Fibroblast of lung (primary cell): ENCODE measurements around the gene SYT13. TPM values are rescaled to one million over a fixed set of nuclear protein-coding genes. Genes with fewer than 3 reads are reported as not detected.

Experiments
- DNase-seq, 2 donors: peaks; one replicate each; pipeline versions ENCODE4 v3.0.0 to v3.0.0-alpha.2; 2010; ENCODE audit warnings: low read depth in 2 of 2
- H2AFZ ChIP-seq: 2 replicates; pipeline ENCODE4 v1.5.1; 2012; ENCODE audit warnings: low read length, control low read depth, inconsistent platforms
- H3K27ac ChIP-seq: 2 replicates; pipeline ENCODE4 v1.5.1; 2011; ENCODE audit warnings: low read length, control low read depth; ENCODE audit not compliant: insufficient read depth
- H3K27me3 ChIP-seq: 2 replicates; pipeline ENCODE4 v1.5.1; 2011; ENCODE audit warnings: mild to moderate bottlenecking, low read length; ENCODE audit not compliant: control insufficient read depth, insufficient read depth
- H3K36me3 ChIP-seq: 2 replicates; pipeline ENCODE4 v1.5.1; 2011; ENCODE audit warnings: low read length; ENCODE audit not compliant: control insufficient read depth, insufficient read depth
- H3K4me1 ChIP-seq: 2 replicates; pipeline ENCODE4 v1.5.1; 2011; ENCODE audit warnings: low read length; ENCODE audit not compliant: control insufficient read depth, insufficient read depth; ENCODE audit errors: extremely low read depth
- H3K4me2 ChIP-seq: 2 replicates; pipeline ENCODE4 v1.5.1; 2011; ENCODE audit warnings: low read length, control low read depth; ENCODE audit not compliant: insufficient read depth; ENCODE audit errors: extremely low read depth
- H3K4me3 ChIP-seq, 4 experiments: fragments of 200-600 bp in 1 of 4; sonication (generic) in 1 of 4; replicated peaks in 1 of 4; 2 replicates each; pipeline ENCODE4 v1.5.1; 2011 to 2016; ENCODE audit warnings: low read length in 4 of 4, low read depth in 3 of 4, mild to moderate bottlenecking in 3 of 4, control low read depth in 2 of 4, inconsistent platforms in 1 of 4, mixed read lengths in 1 of 4; ENCODE audit not compliant: insufficient read depth in 1 of 4; ENCODE audit errors: control extremely low read depth in 1 of 4
- H3K79me2 ChIP-seq: 2 replicates; pipeline ENCODE4 v1.5.1; 2012; ENCODE audit warnings: mild to moderate bottlenecking, low read length, inconsistent platforms; ENCODE audit not compliant: control insufficient read depth, insufficient read depth
- H3K9ac ChIP-seq: 2 replicates; pipeline ENCODE4 v1.5.1; 2011; ENCODE audit warnings: mild to moderate bottlenecking, low read length, control low read depth; ENCODE audit not compliant: insufficient read depth
- H3K9me3 ChIP-seq: 2 replicates; pipeline ENCODE4 v1.5.1; 2012; ENCODE audit warnings: low read depth, low read length; ENCODE audit not compliant: control insufficient read depth, insufficient read depth
- H4K20me1 ChIP-seq: 2 replicates; pipeline ENCODE4 v1.5.1; 2011; ENCODE audit warnings: low read length; ENCODE audit not compliant: control insufficient read depth, insufficient read depth; ENCODE audit errors: extremely low read depth
- CTCF ChIP-seq, 2 donors: IDR thresholded peaks in 1 of 2; conservative IDR thresholded peaks in 1 of 2; 1 replicate in 1 of 2; 2 replicates in 1 of 2; pipeline ENCODE4 v1.5.1; 2011 to 2012; ENCODE audit warnings: low read length in 2 of 2, control low read depth in 1 of 2, inconsistent platforms in 1 of 2, low read depth in 1 of 2, mild to moderate bottlenecking in 1 of 2
- EZH2 ChIP-seq: IDR thresholded peaks from 2 replicates; pipeline ENCODE4 v1.5.1; 2012; ENCODE audit warnings: low read length, control low read depth, mild to moderate bottlenecking; ENCODE audit errors: missing control alignments
- polyA plus RNA-seq, 2 donors: library from polyadenylated mRNA; depleted of rRNA in 1 of 2; stranded (reverse) in 1 of 2; unstranded in 1 of 2; fragments of >200 nt; gene quantifications; 2 replicates each; pipeline ENCODE4 v1.2.1, GENCODE V29; 2011 to 2012; ENCODE audit warnings: missing spikeins in 1 of 2
- total RNA-seq: library from RNA; depleted of rRNA; stranded (reverse); fragments of >200 nt; gene quantifications from 2 replicates; pipeline ENCODE4 v1.2.1, GENCODE V29; 2014

Gene SYT13
- total and polyA plus RNA-seq, 2 donors (not counting 1 experiment from before 2014, with no cell fraction given), result not detected

- no peak overlapping the region for H3K27ac ChIP-seq
- no peak overlapping the region for H2AFZ ChIP-seq
- TF ChIP-seq CTCF (conservative IDR thresholded peaks at IDR 0.05 in 1 of 2, IDR thresholded peaks at IDR 0.05 in 1 of 2; ENCODE audit: low read depth in 1 of 2, low read length in 2 of 2) (no peak), EZH2 (no peak)
- no peaks in the 10 kb centered on the region for H3K79me2 ChIP-seq
- H3K9ac ChIP-seq, result no peak overlapping the region
- no peaks in the 10 kb centered on the region for H4K20me1 ChIP-seq
- H3K4me3 ChIP-seq, result no peak overlapping the region
- no peaks in the 10 kb centered on the region for H3K36me3 ChIP-seq
- DNase-seq, result no peak
- H3K9me3 ChIP-seq, result no peaks in the 10 kb centered on the region
- H3K4me1 ChIP-seq, result no peaks in the 10 kb centered on the region
- no peak overlapping the region for H3K4me2 ChIP-seq
- peaks cover 4% of the 10 kb centered on the region for H3K27me3 ChIP-seq
Measured at GRCh38 chr11:45314900-45315299, 28.8 kb upstream of the SYT13 start.

GRCh38 chr11:45313171-45313865 lies 27.2 kb upstream of the SYT13 start:
- TF ChIP-seq CTCF (conservative IDR thresholded peaks at IDR 0.05 in 1 of 2, IDR thresholded peaks at IDR 0.05 in 1 of 2; ENCODE audit: low read depth in 1 of 2, low read length in 2 of 2) (no peak), EZH2 (no peak)
- Histone ChIP-seq H3K4me3 (no peak overlapping the region), H4K20me1 (no peaks in the 10 kb centered on the region), H3K27me3 (peaks cover 4% of the 10 kb centered on the region), H3K4me1 (no peaks in the 10 kb centered on the region), H3K79me2 (no peaks in the 10 kb centered on the region), H3K9me3 (no peaks in the 10 kb centered on the region), H3K4me2 (no peak overlapping the region), H3K36me3 (no peaks in the 10 kb centered on the region), H3K27ac (no peak overlapping the region), H3K9ac (no peak overlapping the region), H2AFZ (no peak overlapping the region)
- DNase-seq, result no peak

- Histone ChIP-seq H3K4me2 (no peak overlapping the region), H3K79me2 (no peaks in the 10 kb centered on the region), H3K9me3 (no peaks in the 10 kb centered on the region), H4K20me1 (no peaks in the 10 kb centered on the region), H2AFZ (no peak overlapping the region), H3K9ac (no peak overlapping the region), H3K4me3 (no peak overlapping the region), H3K27ac (no peak overlapping the region), H3K27me3 (peaks cover 4% of the 10 kb centered on the region), H3K4me1 (no peaks in the 10 kb centered on the region), H3K36me3 (no peaks in the 10 kb centered on the region)
- DNase-seq, result no peak
- TF ChIP-seq CTCF (conservative IDR thresholded peaks at IDR 0.05 in 1 of 2, IDR thresholded peaks at IDR 0.05 in 1 of 2; ENCODE audit: low read depth in 1 of 2, low read length in 2 of 2) (no peak), EZH2 (no peak)
Measured at GRCh38 chr11:45305874-45306623, 19.9 kb upstream of the SYT13 start.
